IPS-18c (cell line): ENCODE data around the gene GLYATL3.

Source experiments
- H3K4me3 ChIP-seq: 2 replicates; pipeline ENCODE4 v1.7.0; 2013; ENCODE audit warnings: low read depth, mild to moderate bottlenecking, low read length, moderate library complexity; ENCODE audit not compliant: insufficient read depth
- H3K9me3 ChIP-seq: one replicate; pipeline ENCODE4 v1.6.1; 2013; ENCODE audit warnings: mild to moderate bottlenecking, low read length, moderate library complexity; ENCODE audit not compliant: control insufficient read depth, insufficient read depth

GLYATL3 gene

GRCh38 chr6:49506569-49507111 lies 6.9 kb downstream of the GLYATL3 start:
- no peak overlapping the region for H3K4me3 ChIP-seq
- no peaks in the 10 kb centered on the region for H3K9me3 ChIP-seq

GRCh38 chr6:49509342-49509741 lies 9.6 kb downstream of the GLYATL3 start:
- Histone ChIP-seq H3K9me3 (no peaks in the 10 kb centered on the region), H3K4me3 (no peak overlapping the region)

GRCh38 chr6:49513153-49513989 lies 13.6 kb downstream of the GLYATL3 start:
- H3K9me3 ChIP-seq, result no peaks in the 10 kb centered on the region
- no peak overlapping the region for H3K4me3 ChIP-seq

GRCh38 chr6:49514571-49515484 lies 15.1 kb downstream of the GLYATL3 start:
- no peak overlapping the region for H3K4me3 ChIP-seq
- H3K9me3 ChIP-seq, result no peaks in the 10 kb centered on the region

GRCh38 chr6:49515485-49516146 lies 15.9 kb downstream of the GLYATL3 start:
- no peaks in the 10 kb centered on the region for H3K9me3 ChIP-seq
- H3K4me3 ChIP-seq, result no peak overlapping the region

GRCh38 chr6:49516147-49516505 lies 16.4 kb downstream of the GLYATL3 start:
- Histone ChIP-seq H3K9me3 (no peaks in the 10 kb centered on the region), H3K4me3 (no peak overlapping the region)

GRCh38 chr6:49517919-49518318 lies 18.2 kb downstream of the GLYATL3 start:
- no peak overlapping the region for H3K4me3 ChIP-seq
- no peaks in the 10 kb centered on the region for H3K9me3 ChIP-seq

GRCh38 chr6:49519660-49520059 lies 19.9 kb downstream of the GLYATL3 start:
- H3K4me3 ChIP-seq, result no peak overlapping the region
- no peaks in the 10 kb centered on the region for H3K9me3 ChIP-seq

- Histone ChIP-seq H3K4me3 (no peak overlapping the region), H3K9me3 (no peaks in the 10 kb centered on the region)
These were observed 23.2 kb downstream of the GLYATL3 start for GRCh38 chr6:49522710-49523593.

- H3K4me3 ChIP-seq, result no peak overlapping the region
These were observed 24.2 kb downstream of the GLYATL3 start for GRCh38 chr6:49523901-49524300.

GRCh38 chr6:49524541-49524940 lies 24.8 kb downstream of the GLYATL3 start:
- H3K4me3 ChIP-seq, result no peak overlapping the region
- H3K9me3 ChIP-seq, result no peaks in the 10 kb centered on the region

More at GRCh38 chr6:49523901-49524300, 24.2 kb downstream of the GLYATL3 start:
- no peaks in the 10 kb centered on the region for H3K9me3 ChIP-seq

GRCh38 chr6:49526598-49526997 lies 26.9 kb downstream of the GLYATL3 start:
- Histone ChIP-seq H3K9me3 (no peaks in the 10 kb centered on the region), H3K4me3 (no peak overlapping the region)

GRCh38 chr6:49527320-49527719 lies 27.6 kb downstream of the GLYATL3 start:
- H3K4me3 ChIP-seq, result no peak overlapping the region

GRCh38 chr6:49528571-49528970 lies 28.8 kb downstream of the GLYATL3 start:
- Histone ChIP-seq H3K4me3 (no peak overlapping the region), H3K9me3 (no peaks in the 10 kb centered on the region)

More at GRCh38 chr6:49527320-49527719, 27.6 kb downstream of the GLYATL3 start:
- no peaks in the 10 kb centered on the region for H3K9me3 ChIP-seq

GRCh38 chr6:49530141-49530776 lies 30.5 kb downstream of the GLYATL3 start:
- no peak overlapping the region for H3K4me3 ChIP-seq
- H3K9me3 ChIP-seq, result no peaks in the 10 kb centered on the region
